ENCODE results near the gene KCTD10.
"Not testable (repeated sequence)": the region's sequence is repeated elsewhere in the genome, so short reads cannot be mapped to it uniquely, and the experiment has no call there.

KCTD10 gene

DNA sequence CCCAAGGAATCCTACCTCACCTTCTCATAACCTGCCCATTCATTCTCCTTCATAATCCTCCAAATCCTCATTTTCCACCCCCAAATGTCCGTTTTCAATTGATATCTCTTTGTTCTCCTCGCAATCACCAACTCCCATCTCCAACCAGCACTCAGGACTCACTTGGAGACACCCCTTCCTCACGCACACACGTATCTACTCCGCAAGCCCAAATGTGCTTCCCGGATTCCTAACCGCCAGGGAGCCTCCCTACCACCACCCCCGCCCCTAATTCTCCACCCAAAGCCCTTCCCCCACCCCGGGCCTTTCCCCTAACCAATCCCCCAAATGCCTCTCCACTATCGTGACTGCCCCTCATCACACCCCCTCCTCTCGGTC is 304 bp downstream of the KCTD10 start:
- Histone ChIP-seq H3K4me3 (ENCODE audit: low read depth, low read length) (peak overlapping the region; percentile 93), H3K36me3 (replicated peaks) (peaks cover 4% of the 10 kb centered on the region), H3K27me3 (replicated peaks) (no peaks in the 10 kb centered on the region), H3K27ac (peak overlapping the region; percentile 100)
- DNase-seq, result no peak
- in situ Hi-C loops (cut with HindIII; ENCODE audit: low pct_ligation_motif_present, low sequenced_read_pairs), result no loop called here
- TF ChIP-seq, protein P1, sequence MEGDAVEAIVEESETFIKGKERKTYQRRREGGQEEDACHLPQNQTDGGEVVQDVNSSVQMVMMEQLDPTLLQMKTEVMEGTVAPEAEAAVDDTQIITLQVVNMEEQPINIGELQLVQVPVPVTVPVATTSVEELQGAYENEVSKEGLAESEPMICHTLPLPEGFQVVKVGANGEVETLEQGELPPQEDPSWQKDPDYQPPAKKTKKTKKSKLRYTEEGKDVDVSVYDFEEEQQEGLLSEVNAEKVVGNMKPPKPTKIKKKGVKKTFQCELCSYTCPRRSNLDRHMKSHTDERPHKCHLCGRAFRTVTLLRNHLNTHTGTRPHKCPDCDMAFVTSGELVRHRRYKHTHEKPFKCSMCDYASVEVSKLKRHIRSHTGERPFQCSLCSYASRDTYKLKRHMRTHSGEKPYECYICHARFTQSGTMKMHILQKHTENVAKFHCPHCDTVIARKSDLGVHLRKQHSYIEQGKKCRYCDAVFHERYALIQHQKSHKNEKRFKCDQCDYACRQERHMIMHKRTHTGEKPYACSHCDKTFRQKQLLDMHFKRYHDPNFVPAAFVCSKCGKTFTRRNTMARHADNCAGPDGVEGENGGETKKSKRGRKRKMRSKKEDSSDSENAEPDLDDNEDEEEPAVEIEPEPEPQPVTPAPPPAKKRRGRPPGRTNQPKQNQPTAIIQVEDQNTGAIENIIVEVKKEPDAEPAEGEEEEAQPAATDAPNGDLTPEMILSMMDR (IDR thresholded peaks at IDR 0.05; ENCODE audit: low read depth, low read length, missing control alignments), result no peak

DNA sequence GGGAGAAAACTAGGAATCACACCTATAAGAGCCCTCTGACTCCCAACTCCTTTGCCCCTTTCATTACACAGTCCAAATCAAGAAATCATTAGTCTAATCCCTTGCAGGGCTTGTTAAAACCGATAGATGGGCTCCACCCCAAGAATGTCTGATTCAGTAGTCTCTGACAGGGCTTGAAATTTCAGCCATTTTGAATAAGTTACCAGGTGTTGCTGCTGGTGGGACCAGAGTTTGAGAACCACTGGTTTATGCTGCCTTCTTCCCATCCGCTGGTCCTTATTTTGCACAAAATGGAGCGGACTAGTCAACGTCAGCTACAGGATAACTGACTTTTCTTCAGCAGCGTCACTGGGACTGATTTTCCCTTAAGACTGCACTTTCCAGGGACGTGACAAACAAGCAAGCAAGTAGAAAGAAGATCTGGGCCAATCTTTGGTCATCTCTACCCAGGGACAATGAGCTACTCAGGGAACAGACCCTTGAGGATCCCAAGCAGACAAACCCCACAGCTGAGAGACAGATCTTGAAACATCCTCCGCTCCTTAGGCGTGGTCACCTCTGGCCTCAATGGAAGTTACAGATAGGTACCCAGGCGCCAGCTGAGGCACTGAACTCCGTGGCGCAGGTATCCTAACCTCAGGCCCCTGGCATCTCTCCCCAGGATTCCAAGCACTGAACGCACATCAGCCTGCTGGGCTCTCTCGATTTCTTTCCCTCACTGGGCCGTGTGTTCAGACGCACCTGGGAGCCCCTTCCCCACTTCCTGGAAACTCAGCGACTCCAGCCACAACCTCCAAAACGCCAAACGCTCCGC is 900 bp downstream of the KCTD10 start:
- no peak for DNase-seq
- TF ChIP-seq, protein P1 (IDR thresholded peaks at IDR 0.05; ENCODE audit: low read depth, low read length, missing control alignments), result no peak
- Histone ChIP-seq H3K27ac (peak overlapping the region; percentile 100), H3K36me3 (replicated peaks) (peaks cover 7% of the 10 kb centered on the region), H3K27me3 (replicated peaks) (no peaks in the 10 kb centered on the region), H3K4me3 (ENCODE audit: low read depth, low read length) (peak overlapping the region; percentile 93)
- in situ Hi-C loops (cut with HindIII; ENCODE audit: low pct_ligation_motif_present, low sequenced_read_pairs), result no loop called here

DNA sequence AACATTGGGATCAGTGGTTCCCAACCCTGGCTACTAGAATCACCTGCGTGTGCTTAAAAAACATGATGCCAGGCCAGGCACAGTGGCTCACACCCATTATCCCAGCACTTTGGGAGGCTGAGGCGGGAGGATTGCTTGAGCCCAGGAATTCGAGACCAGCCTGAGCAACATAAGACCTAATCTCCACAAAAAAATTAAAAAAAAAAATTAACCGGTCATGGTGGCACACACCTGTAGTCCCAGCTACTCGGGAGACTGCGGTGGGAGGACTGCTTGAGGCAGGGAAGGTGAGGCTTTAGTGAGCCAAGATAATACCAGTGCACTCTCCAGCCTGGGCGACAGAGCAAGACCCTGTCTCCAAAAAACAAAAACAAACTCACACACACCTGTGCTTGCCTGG is 2.0 kb downstream of the KCTD10 start:
- TF ChIP-seq, protein P1 (IDR thresholded peaks at IDR 0.05; ENCODE audit: low read depth, low read length, missing control alignments), result no peak
- DNase-seq, result no peak
- Histone ChIP-seq H3K27me3 (replicated peaks) (no peaks in the 10 kb centered on the region), H3K36me3 (replicated peaks) (peaks cover 9% of the 10 kb centered on the region), H3K4me3 (ENCODE audit: low read depth, low read length) (no peak overlapping the region), H3K27ac (no peak overlapping the region)
- in situ Hi-C loops (cut with HindIII; ENCODE audit: low pct_ligation_motif_present, low sequenced_read_pairs), result no loop called here

DNA sequence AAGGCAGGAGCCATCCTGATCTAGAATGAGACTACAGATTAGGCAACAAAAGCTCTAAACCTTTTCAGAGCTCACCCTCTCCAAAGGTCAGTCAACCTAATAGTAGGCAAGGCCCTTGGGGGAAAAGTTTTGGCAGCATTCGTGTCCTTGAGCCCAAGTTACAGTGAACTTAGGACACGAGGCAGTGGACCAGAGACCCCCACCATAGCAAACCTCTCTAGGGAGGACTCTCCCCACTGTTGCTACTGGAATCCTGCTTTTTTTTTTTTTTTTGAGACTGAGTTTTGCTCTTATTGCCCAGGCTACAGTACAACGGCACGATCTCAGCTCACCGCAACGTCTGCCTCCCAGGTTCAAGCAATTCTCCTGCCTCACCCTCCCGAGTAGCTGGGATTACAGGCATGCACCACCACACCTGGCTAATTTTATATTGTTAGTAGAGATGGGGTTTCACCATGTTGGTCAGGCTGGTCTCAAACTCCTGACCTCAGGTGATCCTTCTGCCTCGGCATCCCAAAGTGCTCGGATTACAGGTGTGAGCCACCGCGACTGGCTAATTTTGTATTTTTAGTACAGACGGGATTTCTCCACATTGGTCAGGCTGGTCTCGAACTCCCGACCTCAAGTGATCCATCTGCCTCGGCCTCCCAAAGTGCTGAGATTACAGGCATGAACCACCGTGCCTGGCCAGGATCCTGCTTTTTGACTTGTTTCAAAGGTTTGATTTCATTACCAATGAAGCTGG is 3.4 kb downstream of the KCTD10 start:
- DNase-seq; H3K27ac ChIP-seq; in situ Hi-C loops (cut with HindIII; ENCODE audit: low pct_ligation_motif_present, low sequenced_read_pairs); H3K4me3 ChIP-seq (ENCODE audit: low read depth, low read length); H3K27me3 ChIP-seq (replicated peaks): not testable (repeated sequence)
- H3K36me3 ChIP-seq (replicated peaks), result peaks cover 18% of the 10 kb centered on the region

DNA sequence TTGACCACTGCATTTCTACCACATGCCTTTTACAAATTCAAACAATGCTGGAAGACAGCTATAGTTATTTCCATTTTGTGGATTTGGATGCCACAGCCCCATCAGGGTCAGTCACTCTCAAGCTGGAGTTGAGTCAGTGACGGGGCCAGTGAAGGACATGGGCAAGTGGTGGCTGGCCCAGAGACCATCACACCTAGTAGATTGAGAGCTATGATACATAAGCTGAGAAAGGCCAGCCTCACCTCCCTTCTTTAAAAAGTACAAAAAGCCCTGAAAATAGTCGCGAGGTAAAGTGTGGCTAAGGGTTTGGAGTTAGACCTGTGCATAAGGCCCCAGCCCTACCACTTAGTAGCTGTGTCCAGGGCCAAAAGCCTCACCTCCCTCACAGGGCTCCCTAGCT is 4.1 kb downstream of the KCTD10 start:
- in situ Hi-C loops (cut with HindIII; ENCODE audit: low pct_ligation_motif_present, low sequenced_read_pairs), result no loop called here
- no peak overlapping the region for H3K27ac ChIP-seq
- TF ChIP-seq, protein P1 (IDR thresholded peaks at IDR 0.05; ENCODE audit: low read depth, low read length, missing control alignments), result no peak
- no peak for DNase-seq
- H3K27me3 ChIP-seq (replicated peaks), result no peaks in the 10 kb centered on the region
- H3K4me3 ChIP-seq (ENCODE audit: low read depth, low read length), result no peak overlapping the region
- H3K36me3 ChIP-seq (replicated peaks), result peaks cover 23% of the 10 kb centered on the region

DNA sequence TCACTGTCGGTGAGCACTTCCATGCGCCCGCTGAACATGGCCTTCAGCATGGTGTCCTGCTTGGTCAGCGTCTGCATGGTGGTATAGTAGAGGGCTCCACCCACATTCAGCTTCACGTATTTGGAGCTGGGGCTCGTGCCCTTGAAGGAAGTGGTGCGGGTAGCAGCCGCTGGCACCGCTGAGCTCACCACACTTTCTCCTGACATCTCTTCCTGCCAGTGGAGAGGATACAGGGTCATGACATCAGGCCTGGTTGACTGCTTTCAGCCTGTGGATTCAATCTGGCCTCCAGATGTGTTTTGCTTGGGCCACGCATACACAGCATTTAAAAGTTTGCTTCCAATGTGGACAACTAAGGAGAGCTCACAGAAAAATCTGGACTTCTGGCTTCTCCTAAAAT is 7.6 kb downstream of the KCTD10 start:
- Histone ChIP-seq H3K27me3 (replicated peaks) (no peaks in the 10 kb centered on the region), H3K4me3 (ENCODE audit: low read depth, low read length) (no peak overlapping the region), H3K27ac (no peak overlapping the region), H3K36me3 (replicated peaks) (peaks cover 31% of the 10 kb centered on the region)
- DNase-seq, result no peak
- in situ Hi-C loops (cut with HindIII; ENCODE audit: low pct_ligation_motif_present, low sequenced_read_pairs), result no loop called here
- TF ChIP-seq, protein P1 (IDR thresholded peaks at IDR 0.05; ENCODE audit: low read depth, low read length, missing control alignments), result no peak

Data from brain microvascular endothelial cell (primary cell).